GM18526 (cell line): ENCODE results near the gene HGF.

ENCODE experiments used
- POLR2A ChIP-seq: IDR thresholded peaks from 3 replicates; pipeline ENCODE4 v1.6.1; 2011; ENCODE audit not compliant: insufficient read length; ENCODE audit errors: extremely low read depth

Gene HGF

DNA sequence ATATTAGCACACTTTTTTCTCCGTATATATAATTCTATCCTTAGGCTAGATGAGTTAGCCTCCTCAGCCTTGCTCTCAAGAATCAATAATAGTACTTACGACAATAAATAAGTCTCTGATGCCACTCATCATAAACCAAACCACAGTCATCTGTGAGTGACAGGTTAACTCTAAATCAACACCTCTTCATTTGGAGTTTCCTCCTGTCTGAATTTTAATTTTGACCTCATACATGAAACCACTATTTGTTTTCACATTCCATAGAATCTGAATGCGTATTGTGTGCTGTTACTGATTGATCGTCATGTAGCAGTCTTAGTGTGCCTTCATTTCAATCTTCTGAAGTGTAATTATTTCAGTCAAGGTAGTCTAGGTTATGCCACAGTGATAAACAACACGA lies 85.8 kb downstream of the HGF start:
- no peak for TF ChIP-seq POLR2A

GRCh38 chr7:81682873-81683272 lies 87.0 kb downstream of the HGF start:
- no peak for TF ChIP-seq POLR2A

GRCh38 chr7:81680120-81680519 lies 89.7 kb downstream of the HGF start:
- no peak for TF ChIP-seq POLR2A

- TF ChIP-seq POLR2A = no peak
These were observed 93.0 kb downstream of the HGF start for GRCh38 chr7:81676813-81677212.

- TF ChIP-seq POLR2A = no peak
These were observed 93.6 kb downstream of the HGF start for GRCh38 chr7:81676105-81676811.

DNA sequence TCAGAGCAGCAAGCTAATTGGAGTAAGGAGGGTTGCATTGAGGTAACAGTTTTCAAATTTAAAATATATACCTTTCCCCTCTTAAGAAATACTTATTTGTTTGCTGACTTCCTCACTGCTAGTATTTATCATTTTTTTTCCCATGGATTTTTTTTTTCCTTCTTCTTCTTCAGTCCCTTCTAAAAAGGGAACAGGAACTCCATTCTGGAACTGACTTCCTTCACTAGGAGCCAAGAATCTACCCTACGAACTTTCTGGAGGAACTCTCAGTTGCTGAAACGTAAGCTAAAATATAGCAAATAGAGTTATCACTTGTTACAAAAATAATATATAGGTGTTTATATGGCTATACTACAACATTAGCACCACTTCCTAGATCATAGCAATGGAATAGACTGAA lies 95.4 kb downstream of the HGF start:
- no peak for TF ChIP-seq POLR2A

DNA sequence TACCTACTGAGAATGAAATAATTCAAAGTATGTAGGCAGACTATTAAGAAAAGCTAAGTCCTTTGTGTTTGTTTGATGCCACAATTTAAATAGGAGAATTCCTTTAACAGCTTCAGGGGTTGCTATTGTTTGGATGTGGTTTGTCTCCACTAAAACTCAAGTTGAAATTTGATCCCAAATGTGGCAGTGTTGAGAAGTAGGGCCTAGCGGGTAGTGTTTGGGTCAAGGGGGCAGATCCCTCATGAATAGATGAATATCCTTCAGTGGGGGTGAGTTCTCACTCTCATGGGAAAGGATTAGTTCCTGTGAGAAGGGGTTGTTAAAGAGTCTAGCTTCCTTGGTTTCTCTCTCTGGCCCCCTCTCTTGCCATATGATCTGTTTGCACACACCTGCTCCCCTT lies 97.0 kb downstream of the HGF start:
- no peak for TF ChIP-seq POLR2A

GRCh38 chr7:81669476-81670105 lies 100.3 kb downstream of the HGF start:
- no peak for TF ChIP-seq POLR2A

GRCh38 chr7:81666209-81666608 lies 103.6 kb downstream of the HGF start:
- TF ChIP-seq POLR2A = no peak

GRCh38 chr7:81665236-81665635 lies 104.6 kb downstream of the HGF start:
- TF ChIP-seq POLR2A = no peak

DNA sequence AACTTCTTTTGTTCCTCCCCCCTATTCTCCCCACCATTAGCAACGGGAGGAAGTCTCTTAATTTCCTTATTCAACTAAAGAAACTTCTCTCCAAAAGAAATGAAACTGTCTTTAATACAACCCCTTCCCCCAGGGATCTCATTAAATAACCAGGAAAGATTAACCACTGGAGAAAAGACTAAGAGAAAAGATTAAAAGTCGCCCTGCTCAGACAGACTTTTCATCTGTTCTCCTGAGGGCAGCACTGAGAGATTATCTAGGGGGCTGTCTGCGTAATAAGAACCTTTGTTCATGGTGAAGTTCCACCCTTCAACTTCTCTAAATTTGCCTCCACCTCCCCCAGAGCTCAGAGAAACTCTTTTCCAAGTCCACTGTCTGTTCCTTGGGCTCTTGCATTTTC lies 105.5 kb downstream of the HGF start:
- no peak for TF ChIP-seq POLR2A

- TF ChIP-seq POLR2A = no peak
These were observed 107.3 kb downstream of the HGF start for GRCh38 chr7:81662531-81662930.

DNA sequence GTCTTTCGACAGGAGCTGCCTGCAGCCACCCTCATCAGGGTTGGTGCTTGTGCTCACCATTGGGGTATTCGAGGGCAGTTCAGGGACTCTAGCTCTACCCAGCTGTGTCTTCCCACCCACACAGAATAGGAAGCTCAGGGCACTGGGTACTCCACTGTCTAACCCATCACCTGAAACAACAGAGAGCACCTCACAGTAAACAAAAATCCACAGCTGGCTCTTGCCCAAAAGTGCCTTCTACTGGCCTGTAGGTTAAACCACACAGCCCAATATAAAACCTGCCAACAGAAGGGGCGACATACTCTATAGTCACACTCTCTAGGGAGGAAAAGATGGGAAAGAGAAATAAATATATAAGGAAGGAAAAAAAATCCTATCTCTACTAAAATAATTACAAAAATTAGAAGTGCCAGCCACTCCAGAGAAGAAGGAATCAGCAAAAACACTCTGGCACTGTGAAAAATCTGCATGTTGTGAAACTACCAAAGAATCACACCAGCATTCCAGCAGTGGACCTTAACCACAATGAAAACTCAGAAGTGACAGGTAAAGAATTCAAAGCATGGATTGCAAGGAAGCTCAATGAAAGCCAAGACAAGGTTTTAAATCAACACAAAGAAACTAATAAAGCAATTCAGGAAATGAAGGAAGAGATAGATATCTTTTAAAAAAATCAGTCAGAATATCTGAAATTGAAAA lies 110.0 kb downstream of the HGF start:
- no peak for TF ChIP-seq POLR2A

DNA sequence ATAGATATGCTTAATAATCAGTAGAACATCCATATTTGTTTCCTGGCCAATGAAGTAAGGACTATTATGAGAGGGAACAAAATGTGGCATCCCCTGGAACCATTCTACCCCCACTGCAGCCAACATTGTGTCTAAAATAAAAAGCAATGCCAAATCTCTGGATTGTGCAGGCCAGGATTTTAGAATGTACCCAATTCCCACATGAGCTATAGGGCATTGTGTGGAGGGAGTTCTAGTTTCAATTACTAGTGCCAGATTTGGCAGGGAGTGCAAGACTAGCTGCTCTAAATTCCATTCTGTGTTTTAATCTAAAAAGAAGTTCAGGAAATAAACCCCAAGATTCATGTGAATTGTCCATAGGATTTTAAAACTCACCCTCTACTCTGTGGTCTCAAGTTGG lies 112.3 kb downstream of the HGF start:
- no peak for TF ChIP-seq POLR2A

DNA sequence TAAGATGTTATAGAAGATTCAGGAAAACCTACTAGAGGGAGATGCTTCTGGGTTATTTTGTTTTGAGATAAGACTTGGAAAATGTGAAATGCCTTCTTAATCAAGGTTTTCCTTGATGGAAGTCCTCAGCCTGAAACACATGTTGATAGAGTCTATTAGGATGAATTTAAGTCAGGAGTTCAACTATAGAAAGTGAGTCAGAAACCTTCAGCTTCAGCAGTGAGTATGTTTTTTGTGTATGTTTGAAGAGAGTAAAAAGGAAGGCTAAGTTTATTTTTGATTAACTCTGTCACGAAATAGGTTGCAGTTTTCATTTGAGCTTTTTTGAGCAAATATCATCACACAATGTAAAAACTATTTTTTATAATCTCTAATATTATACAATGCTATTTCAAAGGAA lies 114.6 kb downstream of the HGF start:
- TF ChIP-seq POLR2A = no peak

- no peak for TF ChIP-seq POLR2A
These were observed 117.6 kb downstream of the HGF start for GRCh38 chr7:81652225-81652624.
